ENCODE data around the gene ADGRB3. TPM values are rescaled to one million over a fixed set of nuclear protein-coding genes. Genes with fewer than 3 reads are reported as not detected.

Gene ADGRB3
- total RNA-seq, 1 donor from 2014 or later = 14.9 TPM

DNA sequence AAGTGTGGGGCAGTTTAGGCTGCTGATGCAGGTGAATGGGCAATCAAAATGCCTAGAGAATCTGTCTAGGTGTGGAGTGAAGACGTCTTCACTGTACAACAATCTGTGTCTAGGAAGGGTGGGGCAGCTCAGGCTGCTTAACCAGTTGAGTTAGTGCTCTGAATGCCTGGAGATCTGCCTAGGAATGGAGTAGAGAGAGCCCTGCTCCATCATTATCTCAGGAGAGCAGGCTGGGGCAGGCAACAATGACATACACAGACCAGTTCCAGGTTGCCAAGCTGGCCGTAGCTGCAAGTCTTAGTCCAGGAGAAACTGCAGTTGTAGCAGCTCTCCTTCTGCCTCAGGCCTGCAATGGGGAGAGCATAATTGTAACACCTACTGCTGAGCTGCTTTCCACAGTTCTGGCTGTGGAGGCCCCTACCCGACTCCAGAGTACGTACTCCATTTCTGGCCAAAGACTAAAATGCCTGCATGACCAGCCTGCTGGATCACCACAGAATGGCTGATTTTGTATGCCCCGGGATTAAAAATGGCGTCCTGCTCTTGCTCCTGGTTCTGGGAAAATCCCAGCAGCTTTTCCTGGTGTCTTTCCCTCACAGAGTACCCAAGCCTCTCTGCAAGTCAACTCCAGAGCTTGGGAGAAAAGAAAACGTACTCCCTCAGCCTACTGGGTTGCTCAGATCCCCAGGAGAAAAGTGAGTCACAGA, 545.4 kb downstream of the ADGRB3 start:
- Mint-ChIP-seq H3K4me3 (no peak overlapping the region), H3K27me3 (ENCODE audit: low read depth) (no peaks in the 10 kb centered on the region), H3K4me1 (no peaks in the 10 kb centered on the region), H3K27ac (no peak overlapping the region), H3K36me3 (no peaks in the 10 kb centered on the region), H3K9me3 (peaks cover 10% of the 10 kb centered on the region)
- TF ChIP-seq, protein P1, sequence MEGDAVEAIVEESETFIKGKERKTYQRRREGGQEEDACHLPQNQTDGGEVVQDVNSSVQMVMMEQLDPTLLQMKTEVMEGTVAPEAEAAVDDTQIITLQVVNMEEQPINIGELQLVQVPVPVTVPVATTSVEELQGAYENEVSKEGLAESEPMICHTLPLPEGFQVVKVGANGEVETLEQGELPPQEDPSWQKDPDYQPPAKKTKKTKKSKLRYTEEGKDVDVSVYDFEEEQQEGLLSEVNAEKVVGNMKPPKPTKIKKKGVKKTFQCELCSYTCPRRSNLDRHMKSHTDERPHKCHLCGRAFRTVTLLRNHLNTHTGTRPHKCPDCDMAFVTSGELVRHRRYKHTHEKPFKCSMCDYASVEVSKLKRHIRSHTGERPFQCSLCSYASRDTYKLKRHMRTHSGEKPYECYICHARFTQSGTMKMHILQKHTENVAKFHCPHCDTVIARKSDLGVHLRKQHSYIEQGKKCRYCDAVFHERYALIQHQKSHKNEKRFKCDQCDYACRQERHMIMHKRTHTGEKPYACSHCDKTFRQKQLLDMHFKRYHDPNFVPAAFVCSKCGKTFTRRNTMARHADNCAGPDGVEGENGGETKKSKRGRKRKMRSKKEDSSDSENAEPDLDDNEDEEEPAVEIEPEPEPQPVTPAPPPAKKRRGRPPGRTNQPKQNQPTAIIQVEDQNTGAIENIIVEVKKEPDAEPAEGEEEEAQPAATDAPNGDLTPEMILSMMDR (IDR thresholded peaks at IDR 0.05; ENCODE audit: unreplicated experiment) = no peak
- DNase-seq (ENCODE audit: low spot score in 2 of 2, unreplicated experiment in 2 of 2) = no peak

DNA sequence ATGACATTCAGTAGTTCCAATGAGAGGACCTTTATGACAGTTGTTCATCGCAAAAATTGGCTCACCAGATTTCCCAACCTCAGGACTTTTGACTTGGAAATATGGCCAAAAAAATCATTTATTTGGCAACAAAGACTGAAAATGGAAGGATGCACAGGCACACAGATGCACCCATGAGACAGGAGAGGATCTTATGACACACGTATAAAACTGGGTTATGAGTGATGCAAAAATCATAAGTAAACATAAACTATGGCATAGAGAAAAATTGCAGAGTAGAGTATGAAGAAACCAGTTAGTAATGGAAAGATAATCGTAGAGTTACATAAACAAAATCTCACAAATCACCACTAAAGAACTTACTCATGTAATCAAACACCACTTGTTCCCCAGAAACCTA, 546.9 kb downstream of the ADGRB3 start:
- Mint-ChIP-seq H3K27me3 (ENCODE audit: low read depth) (no peaks in the 10 kb centered on the region), H3K36me3 (no peaks in the 10 kb centered on the region), H3K9me3 (peaks cover 10% of the 10 kb centered on the region), H3K27ac (no peak overlapping the region), H3K4me1 (no peaks in the 10 kb centered on the region), H3K4me3 (no peak overlapping the region)
- TF ChIP-seq, protein P1 (IDR thresholded peaks at IDR 0.05; ENCODE audit: unreplicated experiment) = no peak
- DNase-seq (ENCODE audit: low spot score in 2 of 2, unreplicated experiment in 2 of 2) = no peak

DNA sequence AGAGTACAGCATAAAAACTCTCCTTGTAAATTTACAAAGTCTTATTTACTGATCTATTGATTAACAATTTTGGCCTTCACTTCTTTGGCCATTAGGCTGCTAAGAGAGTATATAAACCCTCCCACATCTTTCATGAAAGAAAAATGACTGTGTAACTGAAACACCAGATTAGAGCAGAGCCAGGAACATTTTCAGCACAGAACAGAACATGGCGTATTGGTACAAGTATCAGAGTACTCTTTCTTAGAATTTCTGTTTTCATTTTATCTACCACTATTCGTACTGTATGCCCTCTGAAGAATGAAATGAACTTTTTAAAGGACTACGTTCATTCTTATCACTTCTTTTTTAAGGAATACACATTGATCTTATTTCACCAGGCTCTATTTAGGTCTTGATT, 550.2 kb downstream of the ADGRB3 start:
- Mint-ChIP-seq H3K4me3 (no peak overlapping the region), H3K36me3 (no peaks in the 10 kb centered on the region), H3K4me1 (no peaks in the 10 kb centered on the region), H3K27me3 (ENCODE audit: low read depth) (no peaks in the 10 kb centered on the region), H3K9me3 (no peaks in the 10 kb centered on the region), H3K27ac (no peak overlapping the region)
- DNase-seq (ENCODE audit: low spot score in 2 of 2, unreplicated experiment in 2 of 2) = no peak
- TF ChIP-seq, protein P1 (IDR thresholded peaks at IDR 0.05; ENCODE audit: unreplicated experiment) = no peak

DNA sequence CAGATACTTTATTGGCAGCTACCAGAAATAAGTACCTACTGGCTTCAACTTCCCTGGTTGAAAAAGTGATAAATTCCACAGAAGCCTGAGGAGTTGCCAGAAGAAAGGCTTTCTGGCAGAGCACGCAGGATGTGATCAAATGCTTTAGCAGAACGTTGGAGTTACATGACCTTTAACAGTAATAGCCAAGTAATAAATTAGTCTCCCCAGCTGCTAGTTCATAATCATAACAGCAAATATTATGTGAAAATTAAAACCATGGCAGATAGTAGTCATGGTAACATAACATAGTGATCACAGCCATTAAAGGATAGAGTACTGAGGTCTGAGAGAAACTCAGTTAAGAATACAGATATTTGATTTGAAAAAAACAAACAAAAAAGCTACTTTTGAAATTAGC, 567.7 kb downstream of the ADGRB3 start:
- H3K4me1 Mint-ChIP-seq = peaks cover 4% of the 10 kb centered on the region
- H3K27ac Mint-ChIP-seq = no peak overlapping the region

DNA sequence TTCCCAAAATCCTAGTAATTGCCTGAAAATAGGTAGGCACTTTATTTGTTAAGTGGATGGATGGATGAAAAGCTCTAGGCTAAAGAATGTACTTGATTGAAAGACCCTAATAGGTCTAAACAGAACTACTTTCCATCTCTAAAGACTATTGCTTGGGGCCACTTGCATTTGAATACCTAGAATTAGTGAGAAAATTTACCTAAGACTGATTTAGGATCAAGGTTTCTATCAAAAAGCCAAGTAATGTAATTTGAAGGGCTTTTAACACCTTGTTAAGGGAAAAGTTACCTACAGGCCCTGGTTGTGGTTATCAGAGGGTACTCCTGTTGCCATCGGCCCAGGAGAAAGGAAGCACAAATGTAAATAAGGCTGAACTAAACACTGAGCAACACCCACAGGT, 581.0 kb downstream of the ADGRB3 start:
- Mint-ChIP-seq H3K4me1 (no peaks in the 10 kb centered on the region), H3K36me3 (no peaks in the 10 kb centered on the region), H3K27me3 (ENCODE audit: low read depth) (peaks cover 12% of the 10 kb centered on the region), H3K9me3 (no peaks in the 10 kb centered on the region), H3K27ac (no peak overlapping the region), H3K4me3 (no peak overlapping the region)
- TF ChIP-seq, protein P1 (IDR thresholded peaks at IDR 0.05; ENCODE audit: unreplicated experiment) = no peak
- DNase-seq (ENCODE audit: low spot score in 2 of 2, unreplicated experiment in 2 of 2) = no peak

More for the DNA sequence above, 567.7 kb downstream of the ADGRB3 start:
- H3K36me3 Mint-ChIP-seq = no peaks in the 10 kb centered on the region
- H3K9me3 Mint-ChIP-seq = no peaks in the 10 kb centered on the region
- TF ChIP-seq, protein P1 (IDR thresholded peaks at IDR 0.05; ENCODE audit: unreplicated experiment) = no peak
- peaks cover 6% of the 10 kb centered on the region for H3K27me3 Mint-ChIP-seq (ENCODE audit: low read depth)
- H3K4me3 Mint-ChIP-seq = no peak overlapping the region
- no peak for DNase-seq (ENCODE audit: low spot score in 2 of 2, unreplicated experiment in 2 of 2)

All from mesothelial cell of epicardium (in vitro differentiated cells).